ENCODE measurements around the gene NFATC2.

Gene NFATC2

DNA sequence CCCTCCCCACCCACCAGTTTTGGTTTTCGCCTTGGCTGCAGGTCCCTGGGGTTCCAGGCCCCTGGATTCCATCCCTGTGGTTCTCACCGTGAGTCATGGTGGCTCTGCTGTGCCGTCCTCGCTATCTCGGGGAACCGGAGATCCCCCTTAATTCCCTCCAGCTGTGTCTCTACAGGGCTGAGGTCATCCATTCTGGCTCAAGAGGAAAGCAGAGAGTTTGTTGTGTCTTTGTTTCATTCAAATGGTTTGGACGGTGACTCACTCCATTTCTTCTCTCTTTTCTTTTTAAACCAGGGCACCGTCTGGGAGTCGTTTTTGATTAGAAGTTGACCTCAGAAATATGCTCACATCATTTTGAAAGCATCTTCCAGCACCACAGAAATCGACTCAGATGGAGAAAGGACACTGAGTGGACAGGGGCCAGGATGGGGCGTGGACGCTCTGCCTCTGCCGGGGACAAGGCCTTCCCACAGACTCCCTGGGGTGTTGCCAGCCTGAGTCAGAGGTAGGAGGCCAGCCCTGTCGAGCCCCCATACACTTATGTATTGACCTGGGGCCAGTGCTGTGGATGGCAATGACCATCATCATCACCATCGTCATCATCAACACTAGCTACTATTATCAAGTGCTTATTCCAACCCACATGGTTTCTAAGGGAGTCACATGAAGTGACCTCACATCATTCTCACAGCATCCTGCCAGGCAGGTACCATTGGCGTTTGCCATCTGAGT is 176.2 kb downstream of the NFATC2 start:
- Histone ChIP-seq H3K79me2 (ENCODE audit: insufficient read depth, low read length) (no peaks in the 10 kb centered on the region), H3K27me3 (ENCODE audit: insufficient read depth, low read length) (0 out of 2 replicates have a peak, but pooled peaks cover 7% of the 10 kb centered on the region), H3K4me2 (ENCODE audit: low read length) (no peak overlapping the region), H3K9me3 (ENCODE audit: low read length) (peaks cover 2% of the 10 kb centered on the region; the same call in 1 of the 2 replicates), H3K4me3 (ENCODE audit: low read depth, low read length, poor library complexity, severe bottlenecking) (no peak overlapping the region), H3K36me3 (ENCODE audit: insufficient read depth, low read length) (no peaks in the 10 kb centered on the region), H3K9me2 (ENCODE audit: low read depth, low read length) (no peaks in the 10 kb centered on the region), H2AFZ (ENCODE audit: low read length) (no peak overlapping the region), H3K9ac (ENCODE audit: low read length) (no peak overlapping the region), H3K4me1 (ENCODE audit: insufficient read depth, low read length, severe bottlenecking) (no peaks in the 10 kb centered on the region), H4K20me1 (ENCODE audit: insufficient read depth, low read length) (no peaks in the 10 kb centered on the region), H3K27ac (ENCODE audit: low read depth, low read length, poor library complexity, severe bottlenecking) (no peak overlapping the region), H3F3A (ENCODE audit: insufficient read depth, low read length) (no peaks in the 10 kb centered on the region)
- TF ChIP-seq CTCF (IDR thresholded peaks at IDR 0.05; ENCODE audit: low read length), result no peak
- no peak for TF ChIP-seq EZH2 (IDR thresholded peaks at IDR 0.05; ENCODE audit: borderline replicate concordance, low read length)

DNA sequence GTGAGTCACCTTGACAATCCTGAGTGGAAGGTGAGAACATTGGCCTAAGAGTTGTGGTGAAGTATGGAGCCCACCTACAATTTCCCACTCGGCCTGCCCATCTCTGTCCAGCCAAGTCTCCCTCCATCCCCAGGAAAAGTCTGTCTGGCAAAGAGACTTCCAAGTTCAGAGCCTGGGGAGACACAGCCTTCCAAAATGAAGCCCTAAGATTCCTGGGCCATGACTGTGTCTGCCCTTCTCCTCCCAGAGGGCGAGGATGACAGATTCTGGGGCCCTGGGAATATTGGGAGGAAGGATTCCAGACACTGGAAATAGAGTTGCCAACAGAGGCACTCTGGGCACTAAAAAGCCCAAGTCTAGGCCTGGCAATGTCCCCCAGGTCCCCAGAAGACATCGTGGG is 176.8 kb downstream of the NFATC2 start:
- H3K79me2 ChIP-seq (ENCODE audit: insufficient read depth, low read length), result no peaks in the 10 kb centered on the region
- no peak overlapping the region for H2AFZ ChIP-seq (ENCODE audit: low read length)
- no peaks in the 10 kb centered on the region for H3K4me1 ChIP-seq (ENCODE audit: insufficient read depth, low read length, severe bottlenecking)
- H4K20me1 ChIP-seq (ENCODE audit: insufficient read depth, low read length), result no peaks in the 10 kb centered on the region
- no peaks in the 10 kb centered on the region for H3F3A ChIP-seq (ENCODE audit: insufficient read depth, low read length)
- TF ChIP-seq CTCF (IDR thresholded peaks at IDR 0.05; ENCODE audit: low read length) (no peak), EZH2 (IDR thresholded peaks at IDR 0.05; ENCODE audit: borderline replicate concordance, low read length) (no peak)
- H3K36me3 ChIP-seq (ENCODE audit: insufficient read depth, low read length), result no peaks in the 10 kb centered on the region
- H3K27me3 ChIP-seq (ENCODE audit: insufficient read depth, low read length), result 0 out of 2 replicates have a peak, but pooled peaks cover 7% of the 10 kb centered on the region
- peaks cover 2% of the 10 kb centered on the region; the same call in 1 of the 2 replicates for H3K9me3 ChIP-seq (ENCODE audit: low read length)
- H3K27ac ChIP-seq (ENCODE audit: low read depth, low read length, poor library complexity, severe bottlenecking), result no peak overlapping the region
- no peak overlapping the region for H3K4me2 ChIP-seq (ENCODE audit: low read length)
- no peak overlapping the region for H3K4me3 ChIP-seq (ENCODE audit: low read depth, low read length, poor library complexity, severe bottlenecking)
- H3K9ac ChIP-seq (ENCODE audit: low read length), result no peak overlapping the region
- H3K9me2 ChIP-seq (ENCODE audit: low read depth, low read length), result no peaks in the 10 kb centered on the region

GRCh38 chr20:51363813-51364212 is 178.7 kb downstream of the NFATC2 start:
- Histone ChIP-seq H2AFZ (ENCODE audit: low read length) (no peak overlapping the region), H3K36me3 (ENCODE audit: insufficient read depth, low read length) (no peaks in the 10 kb centered on the region), H4K20me1 (ENCODE audit: insufficient read depth, low read length) (no peaks in the 10 kb centered on the region), H3K4me2 (ENCODE audit: low read length) (no peak overlapping the region), H3K79me2 (ENCODE audit: insufficient read depth, low read length) (no peaks in the 10 kb centered on the region), H3F3A (ENCODE audit: insufficient read depth, low read length) (no peaks in the 10 kb centered on the region), H3K4me3 (ENCODE audit: low read depth, low read length, poor library complexity, severe bottlenecking) (no peak overlapping the region), H3K27me3 (ENCODE audit: insufficient read depth, low read length) (0 out of 2 replicates have a peak, but pooled peaks cover 7% of the 10 kb centered on the region), H3K9me2 (ENCODE audit: low read depth, low read length) (no peaks in the 10 kb centered on the region), H3K27ac (ENCODE audit: low read depth, low read length, poor library complexity, severe bottlenecking) (no peak overlapping the region), H3K9me3 (ENCODE audit: low read length) (peaks cover 2% of the 10 kb centered on the region; the same call in 1 of the 2 replicates), H3K4me1 (ENCODE audit: insufficient read depth, low read length, severe bottlenecking) (no peaks in the 10 kb centered on the region), H3K9ac (ENCODE audit: low read length) (no peak overlapping the region)
- no peak for TF ChIP-seq EZH2 (IDR thresholded peaks at IDR 0.05; ENCODE audit: borderline replicate concordance, low read length)
- TF ChIP-seq CTCF (IDR thresholded peaks at IDR 0.05; ENCODE audit: low read length), result no peak
